ENCODE measurements around the gene SLITRK2. TPM values are rescaled to one million over a fixed set of nuclear protein-coding genes. Genes with fewer than 3 reads are reported as not detected.

SLITRK2 gene
- total and polyA plus RNA-seq, 9 donors = 0.05 to 1.7 (median 0.24) TPM

GRCh38 chrX:145843146-145843904 lies 25.7 kb downstream of the SLITRK2 start:
- no peak overlapping the region for H3K27ac ChIP-seq
- 22 to 29% (median 27%) methylated on average over 7 of the region's 7 CpGs for WGBS, 3 donors
- TF ChIP-seq CTCF (IDR thresholded peaks at IDR 0.05) = no peak
- no peak for TF ChIP-seq EP300 (IDR thresholded peaks at IDR 0.05)
- TF ChIP-seq POLR2A (IDR thresholded peaks at IDR 0.05) = no peak

GRCh38 chrX:145844886-145845285 lies 27.3 kb downstream of the SLITRK2 start:
- Histone ChIP-seq H3K4me1 (ENCODE audit: insufficient read depth) (no peaks in the 10 kb centered on the region), H3K27me3 (no peaks in the 10 kb centered on the region), H3K4me3 (no peak overlapping the region), H3K9me3 (no peaks in the 10 kb centered on the region), H3K27ac (no peak overlapping the region), H3K36me3 (no peaks in the 10 kb centered on the region)
- TF ChIP-seq EP300 (IDR thresholded peaks at IDR 0.05) (no peak), POLR2A (IDR thresholded peaks at IDR 0.05) (no peak), CTCF (IDR thresholded peaks at IDR 0.05) (no peak)
- intact Hi-C loops (cut with DNase I) = no loop called here
- no peak for DNase-seq
- 78 to 86% (median 79%) methylated on average over 7 of the region's 7 CpGs for WGBS, 3 donors

More at GRCh38 chrX:145843146-145843904, 25.7 kb downstream of the SLITRK2 start:
- intact Hi-C loops (cut with DNase I) = no loop called here
- H3K4me3 ChIP-seq = no peak overlapping the region
- DNase-seq = no peak
- H3K9me3 ChIP-seq = no peaks in the 10 kb centered on the region
- no peaks in the 10 kb centered on the region for H3K4me1 ChIP-seq (ENCODE audit: insufficient read depth)
- H3K27me3 ChIP-seq = no peaks in the 10 kb centered on the region
- H3K36me3 ChIP-seq = no peaks in the 10 kb centered on the region

- 67 to 74% (median 73%) methylated on average over 2 of the region's 2 CpGs for WGBS, 3 donors
- no peak for TF ChIP-seq EP300 (IDR thresholded peaks at IDR 0.05)
- TF ChIP-seq CTCF (IDR thresholded peaks at IDR 0.05) = no peak
- no peak for TF ChIP-seq POLR2A (IDR thresholded peaks at IDR 0.05)
Observed at GRCh38 chrX:145848448-145848847, 30.8 kb downstream of the SLITRK2 start.

GRCh38 chrX:145848857-145849256 lies 31.2 kb downstream of the SLITRK2 start:
- 62 to 64% (median 62%) methylated on average over 11 of the region's 11 CpGs for WGBS, 3 donors
- H3K4me3 ChIP-seq = no peak overlapping the region
- TF ChIP-seq CTCF (IDR thresholded peaks at IDR 0.05) = no peak
- no peak for TF ChIP-seq EP300 (IDR thresholded peaks at IDR 0.05)
- TF ChIP-seq POLR2A (IDR thresholded peaks at IDR 0.05) = no peak
- no peak overlapping the region for H3K27ac ChIP-seq
- intact Hi-C loops (cut with DNase I) = no loop called here
- H3K27me3 ChIP-seq = no peaks in the 10 kb centered on the region
- H3K4me1 ChIP-seq (ENCODE audit: insufficient read depth) = no peaks in the 10 kb centered on the region
- no peaks in the 10 kb centered on the region for H3K36me3 ChIP-seq
- H3K9me3 ChIP-seq = no peaks in the 10 kb centered on the region
- DNase-seq = no peak

More at GRCh38 chrX:145848448-145848847, 30.8 kb downstream of the SLITRK2 start:
- Histone ChIP-seq H3K9me3 (no peaks in the 10 kb centered on the region), H3K4me1 (ENCODE audit: insufficient read depth) (no peaks in the 10 kb centered on the region), H3K36me3 (no peaks in the 10 kb centered on the region), H3K27me3 (no peaks in the 10 kb centered on the region), H3K27ac (no peak overlapping the region), H3K4me3 (no peak overlapping the region)
- no peak for DNase-seq
- intact Hi-C loops (cut with DNase I) = no loop called here
